Measurements from ENCODE around the gene HMGN3.

Gene HMGN3

DNA sequence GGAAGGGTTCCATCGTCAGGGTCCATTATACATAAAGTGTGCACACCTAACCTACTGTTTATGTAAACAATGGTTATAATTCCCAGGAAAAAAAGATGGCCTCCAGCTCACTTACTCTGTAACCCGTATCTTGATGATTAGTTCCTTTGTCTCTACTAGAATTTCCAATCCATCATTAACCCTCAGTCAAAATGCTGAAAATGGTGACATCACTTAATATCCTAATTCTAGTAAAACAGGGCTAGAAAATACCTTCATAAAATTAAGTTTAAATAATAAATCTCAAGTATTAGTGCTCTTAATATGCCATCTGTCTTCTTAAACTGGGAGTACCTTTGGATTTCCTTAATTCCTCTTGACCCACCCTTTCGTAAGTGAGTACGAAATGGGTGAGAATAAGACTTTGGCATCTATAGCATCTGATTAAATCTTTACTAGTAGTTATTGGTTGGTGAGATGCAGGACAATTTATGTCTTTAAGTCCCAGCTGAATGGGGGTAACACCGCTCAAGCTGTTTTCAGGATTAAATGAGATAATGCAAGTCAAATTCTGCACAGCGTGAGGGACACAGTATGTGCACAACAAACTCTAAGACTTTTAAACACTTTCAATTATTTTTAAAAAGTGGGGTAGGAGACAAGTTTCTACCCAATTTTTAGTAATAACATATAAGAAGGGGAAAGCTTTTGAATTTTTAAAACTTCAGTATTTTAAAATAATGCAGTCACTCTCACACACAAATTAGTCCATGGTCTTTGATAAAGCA lies 1.6 kb downstream of the HMGN3 start:
- no peak for DNase-seq

DNA sequence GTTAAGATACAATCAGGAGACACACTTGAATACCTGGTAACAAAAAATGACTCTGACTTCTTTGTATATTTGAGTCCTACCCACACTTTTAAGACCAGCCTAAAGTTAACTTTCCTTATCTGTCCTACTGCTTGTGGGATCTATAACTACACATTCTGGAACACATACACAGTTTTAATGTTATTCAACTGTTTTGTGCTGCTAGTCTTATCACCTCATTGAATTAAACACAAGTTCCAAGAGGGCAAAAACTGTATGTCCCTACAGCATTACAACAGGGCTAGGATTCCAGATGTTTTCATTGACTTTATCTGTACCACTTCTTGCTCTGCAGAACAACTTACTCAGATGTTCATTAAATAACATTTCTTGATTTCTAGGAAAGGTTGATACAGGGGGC lies 2.8 kb downstream of the HMGN3 start:
- DNase-seq: no peak

DNA sequence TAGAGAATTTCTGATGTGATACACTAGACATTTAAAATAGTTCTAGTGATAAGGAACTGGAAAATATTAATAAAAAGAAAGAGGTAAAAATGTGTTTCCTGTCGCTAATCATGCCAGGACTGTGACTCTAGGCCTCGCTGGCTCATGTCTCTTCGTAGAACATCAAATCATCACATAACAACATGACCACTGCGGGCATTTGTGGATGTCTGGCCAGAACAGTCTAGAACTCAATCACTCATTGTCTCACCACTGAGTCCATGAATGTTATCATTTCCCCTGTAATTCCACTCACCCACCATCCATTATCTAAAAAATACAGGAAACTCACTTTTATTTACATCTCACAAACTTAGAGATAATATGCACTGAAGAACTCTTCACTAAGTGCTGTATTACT lies 3.4 kb downstream of the HMGN3 start:
- no peak for DNase-seq

DNA sequence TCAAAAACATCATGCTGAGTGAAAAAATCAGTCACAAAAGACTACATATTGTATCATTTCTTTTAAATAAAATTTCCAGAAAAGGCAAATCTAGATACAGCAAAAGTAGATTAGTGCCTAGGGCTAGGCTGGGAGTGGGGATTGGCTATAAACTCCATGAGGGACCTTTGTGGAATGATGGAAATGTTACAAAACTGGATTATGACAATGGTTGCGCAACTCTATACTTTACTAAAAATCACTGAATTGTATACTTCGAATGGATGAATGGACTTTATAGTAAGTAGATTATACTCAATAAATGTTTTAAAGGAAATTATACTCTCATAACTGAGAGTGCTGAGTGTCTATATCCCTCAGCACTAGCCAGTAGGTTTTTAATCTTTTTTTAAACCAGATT lies 4.3 kb downstream of the HMGN3 start:
- no peak for DNase-seq

DNA sequence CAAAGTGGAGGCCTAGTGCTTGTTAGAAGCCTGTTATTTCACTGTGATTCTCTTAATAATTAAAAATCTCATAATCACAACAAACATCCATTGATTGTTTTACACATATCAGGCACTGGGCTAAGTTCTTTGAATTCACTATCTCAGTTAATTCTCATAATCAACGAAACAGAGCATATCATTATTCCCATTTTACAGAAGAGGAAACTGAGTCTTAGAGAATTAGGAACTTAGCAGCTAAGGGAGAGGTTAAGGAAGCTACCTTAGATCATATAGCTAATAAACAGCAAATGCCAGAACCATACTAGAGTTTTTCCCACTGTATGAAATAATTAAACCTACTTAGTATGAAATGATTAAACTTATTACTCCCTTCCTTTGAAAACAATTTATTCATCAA lies 7.0 kb downstream of the HMGN3 start:
- DNase-seq: no peak

DNA sequence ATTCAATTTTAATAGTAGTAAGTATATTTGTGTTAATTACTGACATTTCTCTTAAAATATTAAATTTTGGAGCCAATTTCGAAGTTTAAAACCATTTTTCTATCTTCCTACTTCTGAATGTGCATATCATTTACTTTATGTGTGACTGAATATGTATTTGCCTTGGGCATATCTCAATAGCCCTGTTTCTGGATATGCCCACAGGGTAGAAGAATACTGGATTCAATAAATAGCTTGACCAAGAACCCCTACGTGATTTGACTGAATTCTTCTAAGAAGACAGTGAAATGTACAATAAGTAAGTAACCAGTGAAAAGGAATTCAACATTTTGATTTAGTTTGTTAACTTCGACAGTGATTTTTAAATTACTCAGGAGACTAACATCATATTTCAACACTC lies 7.8 kb downstream of the HMGN3 start:
- no peak for DNase-seq

DNA sequence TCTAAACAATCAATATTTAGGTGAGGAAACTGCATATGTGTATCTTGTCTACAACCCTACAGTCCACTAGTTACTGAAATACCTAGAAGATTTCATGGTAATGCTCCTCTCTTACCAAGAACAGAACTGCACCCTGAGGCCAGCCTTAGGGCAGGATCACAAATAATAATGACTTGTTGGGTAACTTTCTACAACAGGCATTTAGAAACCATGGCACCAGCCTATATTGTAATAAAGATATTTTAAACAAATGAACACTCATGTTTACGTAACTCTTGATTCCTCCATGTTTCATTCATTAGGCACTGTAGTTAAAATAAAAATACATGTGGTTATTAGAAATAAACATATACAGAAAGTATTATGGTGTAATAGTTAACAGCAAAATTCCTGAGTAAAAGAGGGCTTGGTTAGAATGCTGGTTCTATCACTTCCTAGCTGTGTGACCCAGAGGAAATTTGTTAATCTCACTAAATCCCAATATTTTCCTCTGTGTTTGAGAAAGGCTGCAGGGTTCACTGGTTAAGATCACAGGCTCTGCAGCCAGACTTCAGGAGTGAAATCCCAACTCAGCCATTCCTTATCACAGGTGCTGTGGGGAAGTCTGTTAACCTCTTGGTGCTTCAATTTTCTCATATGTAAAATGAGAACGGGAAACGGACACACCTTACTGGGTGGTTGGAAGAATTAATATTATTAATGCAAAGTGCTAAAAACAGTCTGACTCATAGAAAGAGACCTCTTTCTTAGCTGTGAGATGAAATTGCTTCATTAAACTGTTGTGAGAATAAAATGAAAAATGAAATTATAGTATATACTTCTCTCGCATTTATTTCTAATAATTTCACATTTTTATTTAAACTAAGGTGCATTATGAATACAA lies 8.5 kb downstream of the HMGN3 start:
- DNase-seq: no peak

DNA sequence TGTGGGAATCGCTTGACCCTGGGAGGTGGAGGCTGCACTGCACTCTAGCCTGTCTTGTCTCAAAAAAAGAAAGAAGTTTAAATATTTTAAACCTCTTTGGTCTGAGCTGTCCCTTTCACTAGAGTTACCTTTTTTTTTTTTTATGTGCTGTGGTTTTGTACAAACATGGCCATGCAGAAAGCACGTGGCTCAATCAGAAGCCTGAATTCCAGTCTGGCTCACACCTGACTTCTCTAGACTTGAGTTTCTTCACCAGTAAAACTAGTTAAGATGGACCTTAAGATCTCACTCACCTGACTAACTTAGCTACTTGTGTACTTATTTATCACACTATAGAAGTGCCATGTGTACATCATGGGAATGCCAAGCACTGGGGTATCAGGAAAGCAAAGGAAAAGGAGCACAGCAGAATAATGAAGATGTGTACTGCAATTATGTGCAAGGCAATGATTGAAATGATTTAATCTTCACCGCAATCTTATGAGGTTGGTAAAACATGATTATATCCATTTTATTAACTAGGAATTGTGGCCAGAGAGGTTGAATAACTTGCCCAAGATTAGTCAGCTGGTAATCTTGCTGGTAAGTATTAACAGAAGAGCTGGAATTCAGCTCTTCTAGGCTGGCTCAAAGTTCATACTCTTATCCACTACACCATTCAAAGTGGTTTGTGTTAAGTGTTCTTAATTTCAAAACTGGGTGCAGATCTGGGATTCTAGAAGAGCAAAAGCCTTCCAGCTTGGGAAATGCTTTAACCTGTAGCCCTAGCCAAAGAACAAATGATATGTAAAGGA lies 10.7 kb downstream of the HMGN3 start:
- no peak for DNase-seq

DNA sequence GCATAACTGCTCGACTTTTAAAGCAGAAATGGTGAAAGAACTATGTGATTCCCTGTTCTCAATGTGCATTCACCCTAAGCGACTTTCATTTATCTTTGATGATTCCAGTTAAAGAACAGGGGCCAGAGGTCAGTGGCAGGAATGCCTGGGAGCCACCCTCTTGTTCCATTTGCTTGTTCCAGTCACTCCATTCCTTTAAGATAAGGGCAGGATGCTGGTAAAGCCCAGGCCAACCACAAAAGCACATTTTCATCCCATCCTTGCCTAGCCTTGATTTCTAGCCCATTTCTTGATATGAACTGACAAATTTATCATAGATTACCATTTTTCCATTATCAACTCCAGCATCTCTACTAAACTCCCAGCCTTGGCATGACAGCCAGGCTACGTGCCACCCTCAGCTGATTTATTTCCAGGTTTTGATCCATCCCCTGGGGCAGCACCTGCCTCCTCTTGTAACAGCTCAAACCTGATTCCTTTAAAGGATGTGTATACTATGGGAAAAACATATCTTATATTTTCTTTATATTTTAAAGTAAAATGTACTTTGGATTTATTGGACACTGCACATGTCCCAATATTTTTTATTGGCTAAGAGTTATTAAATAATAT lies 19.2 kb downstream of the HMGN3 start:
- DNase-seq: no peak

DNA sequence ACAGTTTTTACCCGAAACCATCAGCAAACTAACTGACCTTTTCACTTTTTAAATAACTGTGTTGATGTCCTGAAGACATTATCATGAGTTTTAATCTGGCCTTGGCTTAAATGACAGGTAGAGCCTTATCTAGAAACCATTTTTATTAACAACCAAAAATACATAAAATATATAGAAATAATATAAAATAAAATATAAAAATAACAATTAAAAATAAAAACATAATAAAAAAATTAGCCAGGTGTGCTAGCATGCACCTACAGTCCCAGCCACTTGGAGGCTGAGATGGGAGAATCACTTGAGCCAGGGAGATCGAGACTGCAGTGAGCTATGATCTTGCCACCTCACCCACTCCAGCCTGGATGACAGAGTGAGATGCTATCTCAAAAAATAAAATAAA lies 21.6 kb downstream of the HMGN3 start:
- no peak for DNase-seq

DNA sequence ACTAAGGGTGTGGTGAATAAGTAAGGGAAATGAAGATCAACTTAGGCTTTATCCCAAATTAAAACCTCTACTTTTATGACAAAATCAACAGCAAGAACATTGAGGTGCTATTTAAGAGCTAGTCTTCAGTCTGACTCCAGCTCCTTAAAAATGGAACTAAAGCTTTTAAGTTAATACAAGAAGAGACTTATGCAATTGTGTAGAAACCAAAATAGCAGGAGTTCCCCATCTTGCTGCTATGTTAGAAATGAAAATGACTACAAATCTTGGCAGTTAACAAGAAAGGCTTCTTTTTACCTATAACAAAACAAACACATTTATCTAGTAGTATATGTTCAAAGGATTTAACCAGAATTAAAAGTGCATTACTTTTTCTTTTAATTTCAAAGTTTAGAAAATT lies 25.7 kb downstream of the HMGN3 start:
- no peak for DNase-seq

DNA sequence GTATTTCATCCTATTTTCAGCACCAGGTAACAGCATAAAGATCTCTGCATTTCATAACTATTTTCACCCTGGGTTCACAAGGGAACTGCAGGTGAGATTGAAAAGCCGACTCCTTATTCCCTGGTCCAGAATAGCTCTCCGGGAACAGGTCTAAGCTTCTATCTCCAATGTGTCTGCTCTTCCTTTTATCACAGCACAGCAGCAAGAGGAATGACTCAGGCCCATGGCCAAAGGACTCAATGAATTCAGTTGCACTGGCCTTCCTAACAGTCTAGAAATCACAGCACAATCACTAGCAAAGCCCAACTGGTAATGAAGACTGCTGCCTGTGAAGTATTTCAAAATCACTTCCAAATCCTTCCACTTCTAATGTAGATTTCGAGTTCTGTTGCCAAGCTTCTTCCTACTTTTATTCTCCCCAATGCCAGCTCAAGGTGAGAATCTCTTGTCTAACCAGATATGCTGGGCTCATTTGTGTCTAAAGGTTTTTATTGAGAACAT lies 30.7 kb downstream of the HMGN3 start:
- no peak for DNase-seq

DNA sequence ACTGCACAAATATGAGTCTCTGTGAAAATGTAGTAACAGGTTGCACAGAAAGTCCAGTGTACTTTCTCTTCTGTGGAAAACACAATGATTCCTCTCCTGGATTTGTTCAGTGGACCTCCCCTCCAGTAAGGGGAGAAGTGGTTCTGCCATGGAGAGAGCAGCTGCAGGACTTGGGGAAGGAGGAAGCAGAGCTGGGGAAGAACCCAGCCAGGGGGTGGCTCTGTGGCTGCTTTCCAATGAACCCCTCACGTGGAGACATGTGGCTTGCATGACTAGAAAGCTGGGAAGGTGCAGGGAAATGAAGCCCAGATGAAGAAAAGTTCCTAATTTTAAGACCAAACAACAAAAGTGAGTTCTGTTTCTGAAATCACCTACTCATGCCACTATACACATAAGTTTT lies 31.9 kb downstream of the HMGN3 start:
- no peak for DNase-seq

DNA sequence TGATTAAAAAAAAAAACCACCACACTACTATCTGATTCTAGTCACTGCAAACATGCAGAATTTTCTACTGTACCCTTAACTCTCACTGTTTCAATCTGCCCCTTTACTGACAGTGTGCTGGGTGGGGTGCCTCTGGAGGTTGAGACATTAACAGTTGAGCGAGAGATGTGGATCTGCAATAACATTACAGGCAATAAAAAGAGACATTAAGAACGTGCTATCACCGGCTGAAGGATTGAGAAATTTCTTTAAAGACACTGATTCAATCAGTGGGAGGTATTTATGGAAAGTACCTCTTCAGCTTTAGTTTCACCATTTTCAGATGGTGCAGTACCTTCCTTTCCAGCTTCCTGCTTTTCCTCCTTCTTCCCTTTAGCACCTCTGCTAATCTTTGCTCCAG lies 32.5 kb downstream of the HMGN3 start:
- no peak for DNase-seq

DNA sequence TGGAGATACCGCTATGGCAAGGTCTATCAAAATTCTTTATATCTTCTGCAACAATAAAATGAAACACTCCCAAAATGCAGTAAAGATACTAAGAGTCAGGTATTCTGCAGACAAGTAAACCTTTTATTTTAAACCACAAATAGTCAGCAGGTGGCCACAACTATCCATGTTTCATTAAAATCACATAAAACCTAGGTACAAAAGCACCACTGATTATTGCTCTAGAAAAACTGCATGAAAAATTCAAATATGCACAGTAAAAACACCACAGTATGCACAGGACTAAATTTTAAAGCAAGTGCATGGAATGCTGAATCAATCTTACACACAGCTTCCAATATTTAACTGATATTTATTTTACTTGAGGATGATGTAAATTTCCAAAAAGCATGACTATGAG lies 33.3 kb downstream of the HMGN3 start:
- no peak for DNase-seq

DNA sequence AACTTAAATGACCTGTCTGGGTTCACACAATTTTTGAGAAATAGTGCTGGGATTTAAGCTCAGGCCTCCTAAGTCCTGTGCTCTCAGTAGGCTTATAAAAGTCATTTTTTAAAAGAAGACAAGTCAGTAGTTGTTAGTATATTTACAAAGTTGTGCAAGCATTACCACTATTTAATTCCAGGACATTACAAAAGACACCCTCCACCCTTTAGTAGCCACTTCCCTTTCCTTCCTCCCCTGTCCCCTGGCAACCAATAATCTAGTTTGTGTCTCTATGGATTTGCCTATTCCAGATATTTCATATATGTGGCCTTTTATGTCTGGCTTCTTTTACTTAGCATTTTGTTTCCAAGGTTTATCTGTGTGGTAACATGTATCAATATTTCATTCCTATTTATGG lies 37.6 kb downstream of the HMGN3 start:
- DNase-seq: no peak

DNA sequence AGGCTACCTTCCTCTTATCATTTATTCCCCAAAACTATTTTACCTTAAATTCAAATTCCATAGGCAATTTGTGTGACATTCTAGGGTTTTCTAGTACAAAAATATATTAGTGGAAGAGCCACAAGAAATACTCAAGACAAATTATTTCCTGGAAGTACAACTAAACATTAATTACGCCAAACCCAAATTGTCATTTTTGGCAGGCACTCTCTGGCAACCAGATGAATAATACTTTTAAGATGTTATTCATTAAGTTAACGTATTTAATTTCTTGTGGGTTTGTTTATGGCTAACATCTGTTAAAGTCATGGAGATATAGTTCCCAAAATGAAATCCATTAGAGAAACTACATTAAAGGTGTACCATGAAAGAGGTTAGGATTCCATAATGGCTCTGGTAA lies 40.5 kb downstream of the HMGN3 start:
- no peak for DNase-seq

DNA sequence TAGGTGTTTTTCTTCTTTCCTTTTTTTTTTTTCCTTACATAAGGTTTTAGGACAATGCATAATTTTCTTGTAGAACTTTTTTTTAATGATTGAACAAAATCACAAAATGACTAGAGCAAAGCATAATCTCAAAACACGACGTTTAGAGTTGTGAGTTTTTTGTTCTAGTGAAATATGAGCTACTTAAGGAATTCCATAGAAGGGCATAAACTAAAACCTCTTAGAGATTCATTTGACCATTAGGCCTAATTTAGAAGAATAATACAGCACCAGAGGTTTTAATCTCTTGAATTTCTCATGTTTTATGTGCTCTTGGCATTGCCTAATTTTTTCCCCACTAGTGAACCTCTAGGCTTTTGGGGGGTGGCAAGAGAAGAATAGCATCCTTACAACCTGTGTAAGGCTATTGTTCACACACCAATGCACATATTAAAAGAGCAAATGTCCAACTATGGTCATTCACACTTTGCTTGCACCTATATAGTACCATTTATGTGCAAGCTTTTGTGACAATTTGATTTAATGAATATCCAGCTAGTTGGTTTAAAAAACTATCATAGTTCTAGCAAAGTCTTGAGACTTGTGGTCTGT lies 44.6 kb downstream of the HMGN3 start:
- DNase-seq: no peak

DNA sequence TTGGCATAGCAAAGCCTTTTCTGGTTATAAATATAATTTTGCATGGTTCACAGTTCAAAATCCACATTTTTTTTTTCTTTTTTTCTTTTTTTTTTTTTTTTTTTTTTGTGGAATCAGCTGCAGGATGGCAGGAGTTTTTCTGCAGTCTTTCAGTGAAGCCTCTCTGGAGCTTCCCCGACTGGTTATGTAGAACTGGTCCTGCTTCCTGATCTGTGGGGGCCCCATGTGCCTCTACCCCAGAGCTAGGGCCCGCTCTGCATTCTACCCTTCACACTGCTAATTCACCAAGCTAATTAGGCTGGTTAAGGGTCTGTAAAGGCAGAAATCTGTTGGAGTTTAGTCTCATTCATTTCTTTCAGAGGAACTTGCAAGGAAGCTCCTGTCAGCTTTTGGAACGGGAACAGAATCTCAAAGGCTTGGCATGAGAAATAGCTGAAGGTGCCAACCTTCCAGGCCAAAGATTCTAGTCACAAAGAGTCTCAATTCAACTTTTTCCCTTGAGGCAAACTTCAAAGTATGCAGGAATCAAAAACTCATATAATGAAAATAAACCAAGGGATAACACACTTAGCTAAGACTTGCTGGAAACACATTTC lies 45.5 kb downstream of the HMGN3 start:
- no peak for DNase-seq

DNA sequence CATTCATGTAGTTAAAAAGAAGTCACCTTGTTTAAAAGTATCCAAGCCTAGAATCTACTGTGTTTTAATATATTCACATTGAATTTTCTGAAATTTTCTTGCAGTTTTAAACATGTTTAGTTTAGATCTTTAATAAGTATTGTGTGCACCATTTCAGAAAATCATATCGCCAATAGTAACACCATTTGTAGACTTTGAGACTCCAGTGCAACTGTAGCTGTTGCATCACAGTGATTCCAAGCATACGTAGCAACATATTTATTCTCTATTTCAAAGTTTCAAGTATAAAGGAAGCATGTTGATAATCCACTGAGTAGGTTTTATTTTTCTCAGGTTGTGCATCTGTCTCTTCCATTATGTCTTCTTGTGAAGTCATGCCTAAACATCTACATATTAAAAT lies 46.4 kb downstream of the HMGN3 start:
- DNase-seq: no peak

DNA sequence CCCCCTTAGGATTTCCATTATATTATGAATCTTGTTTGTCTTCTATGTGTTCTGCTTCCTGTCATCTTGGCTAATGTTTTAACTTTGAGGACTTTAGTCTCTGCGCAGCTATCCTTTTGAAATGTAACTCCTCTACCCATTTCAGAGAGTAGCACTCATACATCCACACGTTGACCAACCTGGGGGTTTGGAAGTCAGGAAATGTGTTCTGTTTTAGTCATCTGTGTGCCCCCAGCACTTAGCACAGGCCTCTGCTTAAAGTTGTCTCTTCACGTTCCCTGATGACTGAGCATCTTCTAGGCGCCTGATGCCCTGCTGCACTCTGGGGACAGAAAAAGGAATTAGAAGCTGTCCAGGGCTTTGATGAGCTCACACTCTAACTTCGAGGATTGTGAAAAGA lies 47.9 kb downstream of the HMGN3 start:
- no peak for DNase-seq

DNA sequence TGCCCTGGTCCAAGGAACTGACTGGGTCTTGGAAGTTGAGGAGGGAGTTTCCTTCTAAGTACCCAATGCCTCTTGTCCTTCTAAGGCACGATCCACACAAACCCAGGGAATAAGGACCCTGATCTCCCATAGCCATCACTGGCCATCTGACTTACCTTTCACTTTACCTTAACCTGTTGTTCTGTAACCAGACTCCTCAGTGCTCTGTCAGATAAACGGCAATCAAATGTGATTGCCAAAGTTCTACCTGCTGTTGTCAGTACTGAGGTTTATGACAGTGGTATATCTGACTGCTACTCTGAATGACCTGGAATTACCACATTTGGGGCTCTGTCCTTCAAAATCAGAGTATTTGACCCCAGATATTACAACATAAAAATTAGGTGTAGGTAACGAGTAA lies 49.8 kb downstream of the HMGN3 start:
- DNase-seq: no peak
